ENCODE results near the gene CLIP3. TPM values are rescaled to one million over a fixed set of nuclear protein-coding genes. Genes with fewer than 3 reads are reported as not detected.
"Not testable (repeated sequence)": the region's sequence is repeated elsewhere in the genome, so short reads cannot be mapped to it uniquely, and the experiment has no call there.

Gene CLIP3
- total RNA-seq, 1 donor from 2014 or later = 4.1 TPM

DNA sequence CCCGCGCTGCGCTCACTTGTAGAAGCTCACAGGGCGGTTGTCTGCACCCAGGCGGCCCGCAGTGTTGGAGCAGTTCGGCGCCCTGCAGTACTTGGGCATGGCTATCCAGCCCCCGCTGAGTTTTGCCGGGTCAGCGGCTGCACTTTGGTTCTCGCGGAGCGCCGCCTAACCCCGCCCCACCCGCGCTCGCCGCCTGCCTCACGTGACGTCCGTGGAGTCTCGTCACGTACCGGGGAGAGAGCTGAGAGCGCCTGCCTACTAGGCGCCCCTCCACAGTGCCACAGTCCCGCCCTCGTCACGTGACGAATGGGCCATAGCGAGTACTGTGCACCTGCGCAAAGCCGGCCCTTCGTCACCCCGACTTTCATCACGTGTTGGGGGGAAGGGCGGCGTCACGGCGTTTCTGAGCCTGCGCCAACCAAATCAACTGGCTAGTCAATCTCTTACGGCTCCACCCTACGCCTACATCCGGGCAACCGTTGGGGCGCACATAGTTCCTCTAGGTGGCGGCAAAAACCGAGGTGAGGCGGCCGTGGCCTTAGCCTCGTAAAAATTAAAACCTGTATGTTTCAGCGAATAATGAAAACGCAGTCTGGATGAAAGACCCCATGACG, 21.6 kb upstream of the CLIP3 start, which contains the start of gene THAP8:
THAP8 (minus strand) TSS at position 167 of the 614 bp plus-strand sequence; CDS start at position 99, 68 bp downstream.
- ATAC-seq (ENCODE audit: poor library complexity) (peak; percentile 97), DNase-seq (peak; percentile 100)
- intact Hi-C loops (cut with DNase I) = loop anchor here (2.0 kb wide), 1 partner anchor 61 kb away; the partner anchor contains the start of genes POLR2I and TBCB

DNA sequence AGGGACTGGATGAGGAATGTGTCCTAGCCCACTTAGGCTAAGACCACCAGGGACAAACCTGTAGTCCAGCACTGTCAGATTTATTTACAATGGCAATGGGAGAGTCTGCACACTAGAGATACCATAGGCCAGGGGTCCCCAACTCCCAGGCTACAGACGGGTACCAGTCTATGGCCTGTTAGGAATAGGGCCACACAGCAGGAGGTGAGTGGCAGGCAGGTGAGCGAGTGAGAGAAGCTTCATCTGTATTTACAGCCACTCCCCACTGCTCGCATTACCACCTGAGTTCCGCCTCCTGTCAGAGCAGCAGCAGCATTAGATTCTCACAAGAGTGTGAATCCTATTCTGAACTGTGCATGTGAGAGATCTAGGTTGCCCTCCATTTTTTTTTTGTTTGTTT, 19.0 kb upstream of the CLIP3 start:
- intact Hi-C loops (cut with DNase I) = no loop called here
- ATAC-seq (ENCODE audit: poor library complexity) = no peak
- DNase-seq = no peak

DNA sequence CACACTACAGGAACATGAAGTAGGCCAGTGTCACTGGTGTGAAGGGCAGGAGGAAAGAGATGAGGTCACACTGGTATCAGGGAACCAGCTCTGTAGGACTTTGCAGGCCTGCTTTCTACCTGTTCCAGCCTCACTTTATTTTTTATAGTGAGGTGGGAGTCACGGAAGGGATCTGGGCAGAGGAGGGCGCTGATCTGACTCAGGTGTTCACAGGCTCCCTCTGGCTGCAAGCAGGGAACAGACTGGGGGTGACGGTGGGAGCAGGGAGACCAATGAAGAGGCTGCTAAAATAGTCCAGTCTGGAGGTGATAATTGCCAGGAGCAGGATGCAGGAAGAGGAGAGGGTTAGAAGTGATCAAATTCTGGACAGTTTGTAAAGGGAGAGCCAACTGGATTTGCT, 18.6 kb upstream of the CLIP3 start:
- no peak for DNase-seq
- intact Hi-C loops (cut with DNase I) = no loop called here
- no peak for ATAC-seq (ENCODE audit: poor library complexity)

DNA sequence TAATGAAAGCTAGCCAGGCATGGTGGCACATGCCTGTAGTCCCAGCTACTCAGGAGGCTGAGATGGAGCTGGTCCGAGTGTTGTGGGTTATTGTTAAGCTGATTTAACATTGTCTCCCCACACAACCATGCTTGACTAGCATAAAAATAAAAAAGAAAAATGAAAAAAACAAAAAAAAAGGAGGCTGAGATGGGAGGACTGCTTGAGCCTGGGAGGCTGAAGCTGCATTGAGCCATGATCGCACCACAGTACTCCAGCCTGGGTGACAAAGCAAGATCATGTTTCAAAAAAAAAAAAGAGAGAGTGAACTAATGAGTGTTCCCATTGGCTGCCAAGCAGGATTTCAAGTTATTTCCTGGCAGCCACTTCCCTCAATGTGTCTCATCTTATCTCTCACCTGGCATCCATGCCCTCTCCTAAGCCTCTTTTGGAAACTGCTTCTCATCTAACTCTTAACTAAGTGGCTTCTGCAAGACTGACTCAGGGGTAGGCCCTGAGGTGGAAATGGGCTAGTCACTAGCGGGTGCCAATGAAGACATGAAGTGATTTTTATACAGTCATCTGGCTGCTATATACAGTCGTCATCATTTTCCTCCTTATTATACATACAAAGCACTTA, 16.5 kb upstream of the CLIP3 start:
- no peak for ATAC-seq (ENCODE audit: poor library complexity)
- DNase-seq = no peak
- intact Hi-C loops (cut with DNase I) = no loop called here

DNA sequence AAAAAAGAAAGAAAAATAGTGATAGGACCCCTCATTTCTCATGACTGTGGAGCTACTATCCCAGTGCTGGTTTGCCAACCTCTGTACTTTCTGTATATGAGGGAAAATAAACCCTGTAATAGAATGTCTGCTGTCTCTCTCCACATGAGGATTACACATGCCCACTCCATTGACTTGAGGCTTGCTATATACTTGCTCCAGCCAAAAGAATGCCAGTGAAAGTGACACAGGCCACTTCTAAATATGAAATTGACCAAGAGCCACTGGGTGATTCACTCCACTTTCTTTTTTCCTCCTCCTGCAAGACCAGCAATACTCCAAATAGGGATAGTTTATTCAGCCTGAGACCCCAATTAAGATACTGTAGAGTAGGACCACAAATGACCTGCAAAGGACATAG, 15.2 kb upstream of the CLIP3 start:
- ATAC-seq (ENCODE audit: poor library complexity) (no peak), DNase-seq (no peak)
- intact Hi-C loops (cut with DNase I) = no loop called here

DNA sequence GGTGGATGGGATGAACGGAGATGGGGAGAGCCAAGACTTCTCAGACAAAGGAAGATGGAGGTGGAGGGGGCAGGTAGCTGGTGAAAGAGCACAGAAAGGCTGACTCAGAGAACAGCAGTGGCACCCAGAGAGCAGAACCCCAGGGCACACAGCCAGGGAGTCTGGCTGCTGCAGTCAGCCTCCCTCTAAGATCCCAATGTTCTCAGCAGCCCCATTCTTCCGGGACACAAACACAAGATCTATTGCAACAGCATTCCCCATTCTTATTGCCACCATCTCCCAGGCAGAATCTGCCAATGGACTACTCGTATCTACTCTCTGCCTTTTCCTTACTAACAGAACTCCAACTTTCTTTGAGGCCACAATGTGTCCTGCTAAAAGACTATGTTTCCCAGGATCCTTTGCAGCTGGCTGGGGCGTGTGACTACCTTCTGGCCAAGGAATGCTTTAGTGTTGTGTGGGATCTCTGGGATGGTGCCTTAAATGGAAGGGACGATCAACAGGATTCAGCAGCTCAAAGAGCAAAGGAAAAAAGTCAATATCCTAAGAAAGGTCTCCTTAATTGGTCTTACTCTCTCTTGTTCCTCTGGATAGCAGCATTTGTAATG, 13.9 kb upstream of the CLIP3 start:
- intact Hi-C loops (cut with DNase I) = no loop called here
- DNase-seq = no peak
- no peak for ATAC-seq (ENCODE audit: poor library complexity)

DNA sequence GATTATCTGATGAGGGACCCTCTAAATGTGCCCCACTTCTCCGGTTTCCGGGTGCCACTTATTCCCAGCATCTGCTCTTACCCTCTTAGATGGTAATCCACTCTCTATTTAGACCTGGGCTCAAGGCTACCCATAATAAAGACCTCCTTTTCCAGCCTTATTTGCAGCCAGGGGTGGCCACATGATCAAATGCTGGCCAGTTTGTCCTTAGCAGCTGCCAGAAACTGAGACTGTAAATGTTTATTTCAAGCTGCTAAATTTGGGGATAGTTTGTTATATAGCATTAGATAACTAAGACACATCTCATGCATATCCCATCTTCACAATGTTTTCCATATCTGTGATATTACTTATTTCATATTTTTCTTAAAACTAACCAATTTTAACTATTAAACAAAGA, 11.3 kb upstream of the CLIP3 start:
- intact Hi-C loops (cut with DNase I) = no loop called here
- DNase-seq (no peak), ATAC-seq (ENCODE audit: poor library complexity) (no peak)

DNA sequence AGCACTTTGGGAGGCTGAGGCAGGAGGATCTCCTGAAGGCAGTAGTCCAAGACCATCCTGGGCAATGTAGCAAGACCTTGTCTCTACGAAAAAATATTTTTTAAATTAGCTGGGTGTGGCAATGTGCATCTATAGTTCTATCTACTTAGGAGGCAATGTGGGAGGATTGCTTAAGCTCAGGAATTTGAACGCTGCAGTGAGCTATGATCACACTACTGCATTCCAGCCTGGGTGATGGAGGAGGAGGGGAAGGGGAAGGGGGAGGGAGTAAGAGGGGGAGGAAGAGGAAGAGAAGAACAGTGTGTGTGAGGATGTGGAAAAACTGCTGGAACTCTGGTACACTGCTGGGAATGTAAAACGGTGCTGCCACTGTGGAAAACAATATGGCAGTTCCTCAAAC, 9.2 kb upstream of the CLIP3 start:
- intact Hi-C loops (cut with DNase I) = no loop called here
- no peak for DNase-seq
- peak; percentile 48 for ATAC-seq (ENCODE audit: poor library complexity)

DNA sequence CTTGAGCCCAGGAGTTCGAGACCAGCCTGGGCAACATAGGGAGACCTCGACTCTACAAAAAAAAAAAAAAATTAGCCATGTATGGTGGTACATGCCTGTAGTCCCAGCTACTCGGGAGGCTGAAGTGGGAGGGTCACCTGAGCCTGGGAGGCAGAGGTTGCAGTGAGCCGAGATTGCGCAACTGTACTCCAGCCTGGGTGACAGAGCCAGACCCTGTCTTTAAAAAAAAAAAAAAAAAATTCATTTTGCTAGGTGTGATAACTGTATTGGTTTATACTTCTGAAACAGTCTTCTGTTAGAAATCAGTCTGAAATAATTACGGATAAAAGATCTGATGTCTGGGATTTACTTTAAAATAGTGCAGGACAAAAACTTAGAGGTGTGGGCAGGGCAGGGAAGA, 8.4 kb upstream of the CLIP3 start:
- intact Hi-C loops (cut with DNase I); DNase-seq; ATAC-seq (ENCODE audit: poor library complexity): not testable (repeated sequence)

DNA sequence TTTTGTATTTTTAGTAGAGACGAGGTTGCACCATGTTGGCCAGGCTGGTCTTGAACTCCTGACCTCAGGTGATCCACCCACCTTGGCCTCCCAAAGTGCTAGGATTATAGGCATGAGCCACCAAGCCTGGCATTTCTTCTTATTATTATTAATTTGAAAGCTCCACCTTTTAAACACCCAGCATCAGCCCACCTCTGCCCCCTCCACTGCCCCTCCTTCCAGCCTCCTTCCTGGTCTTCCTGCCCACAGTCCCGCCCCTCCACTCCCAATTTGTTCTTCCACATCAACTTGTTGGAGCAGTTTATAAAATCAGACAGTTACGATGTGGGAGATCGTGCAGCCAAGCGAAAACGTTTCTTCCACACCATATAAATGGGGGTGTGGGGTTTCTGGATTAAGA, 7.8 kb upstream of the CLIP3 start:
- DNase-seq = no peak
- ATAC-seq (ENCODE audit: poor library complexity) = no peak
- intact Hi-C loops (cut with DNase I) = no loop called here

DNA sequence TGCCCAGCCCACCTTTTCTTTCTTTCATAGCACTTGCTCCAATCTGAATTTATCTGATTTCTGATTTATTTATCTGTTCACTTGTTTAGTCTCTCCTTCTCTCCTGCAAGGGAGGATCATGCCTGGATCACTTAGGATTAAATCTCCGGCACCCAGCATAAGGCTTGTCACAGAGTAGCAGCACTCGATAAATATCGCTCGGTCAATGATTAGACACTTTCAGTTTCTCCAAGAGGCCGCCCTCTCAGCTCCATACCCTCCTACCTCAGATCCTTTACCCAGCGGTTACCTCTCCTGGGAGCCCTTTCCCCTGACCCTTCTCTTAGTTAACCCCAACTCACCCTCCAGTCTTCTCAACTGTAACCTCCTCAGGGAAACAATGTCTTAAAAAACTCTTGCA, 1.4 kb downstream of the CLIP3 start:
- intact Hi-C loops (cut with DNase I) = no loop called here
- DNase-seq (no peak), ATAC-seq (ENCODE audit: poor library complexity) (no peak)

DNA sequence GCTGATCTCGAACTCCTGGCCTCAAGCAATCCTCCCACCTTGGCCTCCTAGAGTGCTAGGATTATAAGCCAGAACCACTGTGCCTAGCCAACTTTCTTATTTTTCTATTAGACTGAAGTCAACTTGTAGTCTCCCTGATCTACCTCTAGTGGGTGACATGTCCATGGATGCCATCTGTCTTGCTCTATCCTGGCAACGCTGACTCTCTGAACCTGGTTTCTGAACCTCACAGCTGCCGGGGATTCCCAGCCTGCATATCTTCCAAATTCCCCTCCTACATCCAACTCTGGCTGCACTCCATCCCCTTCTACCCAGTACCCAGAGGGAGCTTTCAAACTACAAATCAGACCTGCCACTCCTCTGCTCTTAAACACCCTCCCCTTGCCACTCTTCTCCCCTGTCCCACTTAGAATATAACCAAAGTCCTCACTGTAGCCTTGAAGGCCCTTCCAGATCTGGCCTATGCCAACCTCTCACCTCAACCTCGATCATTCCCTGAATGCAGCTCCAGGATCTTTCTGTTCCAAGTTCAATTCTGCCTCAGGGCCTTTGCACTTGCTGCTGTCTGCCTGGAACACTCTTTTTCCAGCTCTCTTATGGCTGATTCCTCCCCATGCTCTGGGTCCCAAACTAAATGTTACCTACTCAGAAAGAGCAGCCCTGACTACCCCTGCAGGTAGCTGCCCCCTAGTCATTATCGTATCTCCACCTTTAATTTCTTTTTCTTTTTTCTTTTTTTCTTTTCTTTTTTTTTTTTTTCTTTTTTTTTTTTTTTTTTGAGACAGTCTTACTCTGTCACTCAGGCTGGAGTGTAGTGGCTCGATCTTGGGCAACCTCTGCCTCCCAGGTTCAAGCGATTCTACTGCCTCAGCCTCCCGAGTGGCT, 2.2 kb downstream of the CLIP3 start:
- intact Hi-C loops (cut with DNase I) = no loop called here

DNA sequence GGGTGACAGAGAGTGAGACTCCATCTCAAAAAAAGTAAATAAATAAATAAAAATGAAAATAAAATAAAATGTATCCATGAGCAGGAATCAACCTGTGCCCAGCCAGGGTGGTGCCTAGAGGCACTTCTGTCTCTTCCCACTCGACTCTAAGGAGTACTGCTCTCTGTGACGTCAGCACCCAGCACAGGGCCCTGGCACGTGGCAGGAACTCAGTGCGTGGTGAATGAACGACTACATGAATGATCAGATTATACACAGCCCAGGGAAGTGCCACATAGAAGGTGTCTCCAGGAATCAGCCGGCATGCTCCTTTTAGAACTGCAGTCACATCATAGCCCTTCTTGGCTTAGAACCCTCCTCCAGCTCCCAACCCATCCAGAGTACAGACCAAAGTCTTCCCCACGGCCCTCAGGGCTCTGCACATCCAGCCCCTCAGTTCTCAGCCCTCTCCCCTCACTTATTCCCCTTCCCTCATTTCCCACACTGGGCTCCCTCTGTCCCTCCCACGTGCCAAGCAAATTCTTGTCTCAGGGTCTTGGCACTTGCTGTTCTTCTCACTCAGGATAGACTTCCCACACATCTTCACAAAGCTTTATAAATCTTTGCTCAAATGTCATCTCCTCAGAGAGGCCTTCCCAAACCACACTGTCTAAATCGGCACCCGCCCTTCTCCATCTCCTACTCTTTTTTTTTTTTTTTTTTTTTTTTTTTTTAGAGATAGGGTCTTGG, 4.2 kb downstream of the CLIP3 start:
- no peak for DNase-seq
- intact Hi-C loops (cut with DNase I) = no loop called here
- ATAC-seq (ENCODE audit: poor library complexity) = no peak

More for the DNA sequence above, 2.2 kb downstream of the CLIP3 start:
- ATAC-seq (ENCODE audit: poor library complexity) = no peak
- no peak for DNase-seq

DNA sequence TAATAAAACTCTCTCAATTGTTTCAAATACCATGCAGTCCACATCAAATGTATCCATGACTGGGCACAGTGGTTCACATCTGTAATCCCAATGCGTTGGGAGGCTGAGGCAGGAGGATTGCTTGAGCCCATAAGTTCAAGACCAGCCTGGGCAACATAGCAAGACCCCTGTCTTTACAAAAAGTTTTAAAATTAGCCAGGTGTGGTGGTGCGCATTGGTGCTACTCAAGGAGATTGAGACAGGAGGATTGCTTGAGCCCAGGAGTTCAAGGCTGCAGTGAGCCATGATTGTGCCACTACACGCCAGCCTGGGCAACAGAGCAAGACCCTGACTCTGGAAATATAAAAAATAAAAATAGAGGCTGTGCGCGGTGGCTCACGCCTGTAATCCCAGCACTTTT, 5.0 kb downstream of the CLIP3 start:
- DNase-seq (no peak), ATAC-seq (ENCODE audit: poor library complexity) (no peak)
- intact Hi-C loops (cut with DNase I) = no loop called here

DNA sequence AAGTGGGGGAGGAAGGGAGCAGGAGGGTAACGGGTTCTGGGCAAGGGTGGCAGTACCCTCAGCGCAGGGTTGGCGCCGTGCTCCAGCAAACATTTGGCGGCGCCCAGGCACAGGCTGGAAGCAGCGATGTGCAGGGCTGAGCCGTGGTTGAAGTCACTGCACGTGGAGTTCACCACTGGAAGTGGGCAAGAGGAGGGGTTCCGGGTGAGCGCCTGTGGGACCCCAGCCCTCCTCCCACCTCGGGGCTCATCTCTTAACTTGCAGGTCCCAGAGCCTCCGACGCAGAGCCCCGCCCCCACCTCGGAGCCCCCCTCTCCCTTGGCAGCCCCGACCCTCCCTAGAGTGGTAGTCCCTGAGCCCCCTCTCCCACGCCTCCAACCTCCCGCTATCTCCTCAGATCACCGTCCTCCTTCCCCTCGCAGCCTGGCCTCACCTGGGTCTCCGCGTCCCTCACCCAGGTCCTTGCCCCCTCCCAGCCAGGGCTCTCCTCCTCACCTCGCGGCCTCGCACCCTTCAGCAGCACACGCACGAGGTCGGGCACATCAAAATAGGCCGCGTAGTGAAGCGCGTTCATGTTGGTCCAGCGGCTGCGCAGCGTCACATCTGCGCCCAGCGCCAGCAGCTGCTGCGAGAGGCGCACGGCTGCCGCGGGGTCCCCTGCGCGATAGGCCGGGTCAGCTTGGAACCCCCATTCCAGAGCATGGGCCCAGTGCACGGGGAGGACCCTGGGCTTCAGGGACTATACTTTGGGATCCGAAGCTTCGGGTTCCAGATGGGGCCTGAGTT, 6.4 kb downstream of the CLIP3 start:
- ATAC-seq (ENCODE audit: poor library complexity) (no peak), DNase-seq (no peak)
- intact Hi-C loops (cut with DNase I) = no loop called here

DNA sequence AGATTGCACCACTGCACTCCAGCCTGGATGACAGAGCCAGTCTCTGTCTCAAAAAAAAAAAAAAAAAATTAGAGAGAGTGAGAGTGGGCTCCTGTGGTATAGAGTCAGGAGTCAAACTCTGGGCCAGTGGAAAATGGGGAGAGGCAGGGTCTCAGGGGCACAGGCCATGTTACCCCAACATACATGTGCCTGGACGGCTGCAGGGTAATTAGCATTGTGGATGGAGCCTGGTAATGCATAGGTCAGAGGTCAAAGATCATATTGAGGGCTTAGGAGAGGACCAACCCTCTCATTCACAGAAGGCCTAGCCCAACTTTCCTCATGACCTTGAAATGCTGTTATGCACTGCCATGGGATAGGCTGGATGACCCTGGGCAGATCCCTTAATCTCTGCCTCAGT, 7.1 kb downstream of the CLIP3 start:
- ATAC-seq (ENCODE audit: poor library complexity) = no peak
- no peak for DNase-seq
- intact Hi-C loops (cut with DNase I) = no loop called here

DNA sequence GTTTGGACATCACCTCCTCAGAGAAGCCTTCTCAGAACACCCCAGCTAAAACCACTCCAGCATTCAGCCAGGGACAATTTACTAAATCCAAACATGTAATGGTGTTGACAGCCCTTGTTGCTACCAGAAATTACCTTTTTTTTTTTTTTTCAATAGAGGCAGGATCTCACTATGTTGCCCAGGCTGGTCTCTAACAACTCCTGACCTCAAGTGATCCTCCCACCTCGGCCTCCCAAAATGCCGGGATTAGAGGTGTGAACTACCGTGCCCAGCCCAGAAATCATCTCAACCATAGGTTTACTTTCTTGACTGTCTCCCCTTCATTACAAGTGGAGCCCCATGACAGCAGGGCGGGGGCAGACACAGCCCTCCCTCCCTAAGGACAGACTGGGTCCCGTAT, 9.2 kb downstream of the CLIP3 start:
- ATAC-seq (ENCODE audit: poor library complexity) (no peak), DNase-seq (no peak)
- intact Hi-C loops (cut with DNase I) = no loop called here

DNA sequence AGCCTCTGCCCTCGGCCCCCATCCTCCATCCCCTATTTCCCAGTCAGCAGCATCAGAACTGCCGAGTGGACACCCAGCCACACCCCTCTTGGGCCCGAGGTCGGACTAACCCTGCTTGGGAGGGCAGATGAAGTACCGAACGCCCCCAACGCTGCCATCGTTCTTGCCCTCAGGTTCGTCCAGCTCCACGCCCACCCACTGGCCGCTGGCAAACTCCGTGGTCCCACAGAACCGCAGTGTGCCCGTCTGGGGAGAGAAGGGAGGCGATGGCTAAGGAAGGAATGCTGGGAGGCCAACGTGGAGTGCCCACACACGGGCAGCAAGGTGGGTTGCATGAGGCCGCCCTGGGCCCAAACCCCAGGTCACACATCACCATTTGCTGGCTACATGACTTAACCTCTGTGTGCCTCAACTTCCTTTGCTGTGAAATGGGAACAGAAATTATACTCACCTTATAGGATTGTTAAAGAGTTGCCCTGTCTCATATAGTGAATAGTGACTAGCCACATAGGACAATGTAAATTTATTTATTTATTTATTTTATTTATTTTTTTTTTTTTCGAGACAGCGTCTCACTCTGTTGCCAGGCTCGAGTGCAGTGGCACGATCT, 13.5 kb downstream of the CLIP3 start:
- ATAC-seq (ENCODE audit: poor library complexity) = no peak
- no peak for DNase-seq
- intact Hi-C loops (cut with DNase I) = no loop called here

All from Right ventricle myocardium superior (tissue), 1 donor.